Immature natural killer cell (primary cell): Measurements from ENCODE around the gene ITGA5. TPM values are rescaled to one million over a fixed set of nuclear protein-coding genes. Genes with fewer than 3 reads are reported as not detected.
A peak's percentile ranks its signal among the peaks of the same experiment; 100 is the strongest.

Experiments
- DNase-seq, 3 donors: peaks; one replicate each; pipeline ENCODE4 v3.0.0; 2022; ENCODE audit warnings: mixed read lengths in 1 of 3
- H3K27ac Mint-ChIP-seq, 6 donors: one replicate each; pipeline ENCODE4 v1.8.0; 2020; ENCODE audit warnings: mixed read lengths in 6 of 6, mild to moderate bottlenecking in 5 of 6, inconsistent platforms in 4 of 6, moderate library complexity in 3 of 6
- H3K27me3 Mint-ChIP-seq, 3 donors: one replicate each; pipeline ENCODE4 v1.8.0; 2020 to 2021; ENCODE audit warnings: low read depth in 3 of 3, mild to moderate bottlenecking in 3 of 3, mixed read lengths in 3 of 3, moderate library complexity in 3 of 3, inconsistent platforms in 1 of 3
- H3K36me3 Mint-ChIP-seq, 3 donors: one replicate each; pipeline ENCODE4 v1.8.0; 2020; ENCODE audit warnings: mixed read lengths in 3 of 3, inconsistent platforms in 2 of 3, mild to moderate bottlenecking in 2 of 3
- H3K4me1 Mint-ChIP-seq, 2 donors: one replicate each; pipeline ENCODE4 v1.8.0; 2020; ENCODE audit warnings: inconsistent platforms in 2 of 2, mild to moderate bottlenecking in 2 of 2, mixed read lengths in 2 of 2, moderate library complexity in 1 of 2
- H3K4me3 Mint-ChIP-seq, 5 donors: one replicate each; pipeline ENCODE4 v1.8.0; 2020; ENCODE audit warnings: mild to moderate bottlenecking in 5 of 5, mixed read lengths in 5 of 5, inconsistent platforms in 3 of 5, moderate library complexity in 3 of 5
- H3K9me3 Mint-ChIP-seq, 6 donors: one replicate each; pipeline ENCODE4 v1.8.0; 2020; ENCODE audit warnings: mild to moderate bottlenecking in 6 of 6, mixed read lengths in 6 of 6, inconsistent platforms in 4 of 6, moderate library complexity in 3 of 6
- polyA plus RNA-seq, 3 donors: library from polyadenylated mRNA; unstranded; fragments of 300-500 nt; fragmentation: Illumina TruSeq; gene quantifications; one replicate each; pipeline ENCODE4 v1.2.3, GENCODE V29; 2021

Gene ITGA5
- polyA plus RNA-seq, 3 donors from 2014 or later, result 26.2 to 119 (median 65.5) TPM

DNA sequence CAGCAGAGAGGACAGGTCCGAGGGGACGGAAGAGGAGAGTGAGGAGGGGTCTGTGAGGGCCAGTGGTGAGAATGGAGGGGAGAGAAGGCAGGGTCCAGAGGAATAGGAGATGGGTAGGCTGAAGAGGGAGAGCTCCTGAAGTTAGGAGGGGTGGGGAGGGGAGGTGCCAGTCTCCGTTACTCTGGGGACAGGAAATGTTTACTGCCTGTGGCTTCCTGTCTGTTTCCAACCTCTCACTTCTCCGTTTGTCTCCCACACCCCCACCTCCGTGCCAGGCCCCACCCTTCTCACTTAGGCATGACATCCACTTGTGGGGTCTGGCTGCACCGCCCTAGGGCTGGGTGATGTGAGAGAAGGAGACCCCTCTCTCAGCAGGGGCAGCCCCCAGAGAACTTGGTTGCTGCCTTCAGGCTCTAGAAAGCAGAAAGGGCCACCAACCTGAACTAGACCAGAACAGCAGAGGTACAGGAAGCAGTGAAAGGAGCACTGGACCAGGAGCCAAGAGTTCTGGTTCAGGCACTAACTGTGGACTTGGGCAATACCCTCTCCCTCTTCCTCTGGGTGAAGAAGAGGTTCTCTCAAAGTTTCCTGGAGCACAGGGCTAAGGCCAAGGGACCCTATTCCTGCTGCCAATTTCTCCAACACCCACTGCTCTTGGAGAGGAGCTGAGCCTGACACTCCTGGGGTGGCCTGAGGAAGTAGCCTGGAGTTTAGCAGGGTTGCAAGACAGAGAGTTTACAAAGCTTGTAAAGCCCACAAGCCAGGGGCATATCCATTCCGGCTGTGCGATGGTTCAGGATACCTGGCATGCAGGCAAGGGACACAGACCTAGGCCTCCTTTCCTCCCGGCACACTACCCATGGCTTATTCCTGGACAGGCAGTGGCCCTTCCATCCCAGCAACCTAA, 5.5 kb downstream of the ITGA5 start:
- DNase-seq, result peak; percentile 89 to 91 (median 90)
- Mint-ChIP-seq H3K27ac (peak overlapping the region; percentile 94 to 98 (median 96)), H3K9me3 (no peaks in the 10 kb centered on the region), H3K4me3 (peak overlapping the region; percentile 75 to 85 (median 78)), H3K4me1 (peaks cover 74 to 75% of the 10 kb centered on the region in 2 donors), H3K36me3 (peaks cover 0 to 13% (median 0%) of the 10 kb centered on the region in 3 donors), H3K27me3 (peaks cover 10 to 33% (median 15%) of the 10 kb centered on the region in 3 donors)

GRCh38 chr12:54412786-54413185, 6.3 kb downstream of the ITGA5 start:
- H3K4me3 Mint-ChIP-seq, result peak overlapping the region; percentile 75 to 85 (median 78)
- H3K27ac Mint-ChIP-seq, result peak overlapping the region; percentile 94 to 98 (median 96)
- H3K9me3 Mint-ChIP-seq, result no peaks in the 10 kb centered on the region
- peaks cover 4 to 19% (median 5%) of the 10 kb centered on the region in 3 donors for H3K36me3 Mint-ChIP-seq
- H3K27me3 Mint-ChIP-seq, result peaks cover 6 to 32% (median 7%) of the 10 kb centered on the region in 3 donors
- peaks cover 68 to 76% of the 10 kb centered on the region in 2 donors for H3K4me1 Mint-ChIP-seq
- peak in 2 of 3 donors; percentile 49 to 52 for DNase-seq

DNA sequence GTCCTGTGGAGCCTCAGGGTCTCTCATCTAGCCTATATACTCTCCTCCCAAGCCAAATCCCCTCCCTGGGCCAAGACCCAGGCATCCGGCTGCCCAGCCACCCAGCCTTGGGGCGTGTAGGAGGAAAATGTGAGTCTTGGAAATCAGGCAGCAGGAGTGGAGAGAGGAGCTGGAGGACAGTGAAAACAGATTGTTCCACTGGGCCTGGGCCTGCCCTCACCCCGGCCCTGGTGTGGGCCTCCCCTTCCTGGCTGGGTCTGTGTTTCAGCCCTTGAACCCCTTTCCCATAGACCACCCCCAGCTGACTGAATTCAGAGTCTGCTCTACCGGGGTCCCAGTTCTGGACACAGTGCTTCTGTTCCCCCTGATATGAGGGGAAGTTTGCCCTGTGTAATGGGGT, 6.7 kb downstream of the ITGA5 start:
- H3K36me3 Mint-ChIP-seq, result peaks cover 4 to 23% (median 7%) of the 10 kb centered on the region in 3 donors
- H3K27me3 Mint-ChIP-seq, result peaks cover 3 to 27% (median 6%) of the 10 kb centered on the region in 3 donors
- peak overlapping the region; percentile 94 to 98 (median 96) for H3K27ac Mint-ChIP-seq
- H3K4me3 Mint-ChIP-seq, result peak overlapping the region; percentile 75 to 85 (median 78)
- H3K9me3 Mint-ChIP-seq, result no peaks in the 10 kb centered on the region
- peaks cover 66 to 73% of the 10 kb centered on the region in 2 donors for H3K4me1 Mint-ChIP-seq
- peak in 2 of 3 donors; percentile 20 to 30 for DNase-seq

DNA sequence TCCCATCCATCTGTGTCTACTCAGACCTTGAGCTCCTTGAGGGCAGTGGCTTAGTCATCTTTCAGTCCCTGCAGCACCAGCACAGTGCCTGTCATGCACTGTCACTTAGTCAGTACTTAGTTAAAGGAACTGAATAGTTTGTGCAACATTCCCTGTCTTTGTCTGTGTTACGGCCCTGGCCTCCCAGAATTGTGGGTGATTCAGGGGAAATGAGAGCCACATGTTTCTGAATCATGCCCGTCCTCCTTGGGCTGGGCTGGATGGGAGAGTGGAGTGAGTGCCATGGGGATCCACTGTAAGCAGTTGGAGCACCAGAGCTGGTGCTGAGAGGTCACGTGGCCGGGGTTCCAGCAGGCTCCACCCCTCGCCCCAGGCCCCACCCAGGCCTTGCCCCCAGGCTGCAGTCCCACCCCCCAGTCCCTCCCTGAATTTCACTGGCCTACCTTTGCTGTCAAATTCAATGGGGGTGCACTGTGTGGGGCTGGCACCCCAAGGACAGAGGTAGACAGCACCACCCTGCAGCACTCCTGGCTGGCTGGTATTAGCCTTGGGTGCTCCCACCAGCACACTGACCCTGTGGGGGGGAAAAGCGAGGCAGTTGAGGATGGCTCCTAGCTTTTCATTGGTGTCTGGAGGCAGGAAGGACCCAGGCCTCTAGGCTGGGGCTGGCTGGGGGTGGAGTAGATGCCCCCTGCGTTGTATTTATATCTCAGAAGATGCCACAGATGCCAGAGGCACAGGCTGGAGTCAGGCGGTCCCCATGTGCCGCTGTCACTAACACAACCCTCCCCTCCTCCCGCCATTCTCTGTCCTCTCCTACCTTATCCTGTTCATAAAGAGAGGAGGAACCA, 7.5 kb downstream of the ITGA5 start:
- Mint-ChIP-seq H3K36me3 (peaks cover 6 to 30% (median 15%) of the 10 kb centered on the region in 3 donors), H3K27me3 (peaks cover 3 to 25% (median 4%) of the 10 kb centered on the region in 3 donors), H3K9me3 (no peaks in the 10 kb centered on the region), H3K27ac (peak overlapping the region; percentile 94 to 98 (median 96)), H3K4me1 (peaks cover 61 to 73% of the 10 kb centered on the region in 2 donors), H3K4me3 (peak overlapping the region; percentile 75 to 85 (median 78))
- peak; percentile 28 to 48 (median 44) for DNase-seq

GRCh38 chr12:54409267-54409666, 9.8 kb downstream of the ITGA5 start:
- Mint-ChIP-seq H3K4me1 (peaks cover 59 to 71% of the 10 kb centered on the region in 2 donors), H3K27ac (peak overlapping the region; percentile 71 to 96 (median 88)), H3K27me3 (peaks cover 2 to 19% (median 3%) of the 10 kb centered on the region in 3 donors), H3K36me3 (peaks cover 17 to 50% (median 28%) of the 10 kb centered on the region in 3 donors), H3K4me3 (no peak overlapping the region), H3K9me3 (no peaks in the 10 kb centered on the region)
- no peak for DNase-seq

DNA sequence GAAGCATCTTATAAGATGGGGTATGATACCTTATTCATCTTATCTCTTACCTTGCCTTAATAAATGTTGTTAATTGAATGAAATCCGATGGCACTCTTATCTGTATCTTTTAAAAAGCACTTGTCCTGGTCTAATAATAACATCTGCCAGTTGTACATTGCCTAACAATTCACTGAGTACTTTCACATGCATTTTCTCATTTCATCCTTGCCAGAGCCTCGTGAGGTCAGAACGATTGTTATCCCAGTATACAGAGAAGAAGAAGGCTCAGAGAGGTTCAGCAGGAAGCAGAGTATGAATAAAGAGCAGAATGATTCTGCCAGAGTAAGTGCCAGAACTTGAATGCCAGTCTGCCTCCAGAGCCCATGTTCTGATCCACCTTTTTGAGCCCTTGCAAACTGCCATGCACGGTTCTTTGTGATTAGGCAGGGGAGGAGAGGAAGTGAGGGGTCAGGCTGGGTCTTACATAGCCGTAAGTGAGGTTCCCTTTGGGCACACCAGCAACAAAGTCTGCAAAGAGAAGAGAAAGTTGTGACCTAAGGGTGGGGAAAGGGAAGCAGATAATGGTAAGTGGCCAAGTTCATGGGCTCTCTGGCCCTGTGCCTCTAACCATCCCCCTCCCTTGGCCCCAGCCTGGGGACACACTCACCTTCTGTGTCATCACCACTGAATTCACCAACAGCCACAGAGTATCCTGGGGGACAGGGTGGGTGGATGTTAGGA, 11.7 kb downstream of the ITGA5 start:
- Mint-ChIP-seq H3K27ac (peak overlapping the region; percentile 78 to 92 (median 86)), H3K9me3 (no peaks in the 10 kb centered on the region), H3K4me3 (no peak overlapping the region), H3K4me1 (peaks cover 44 to 55% of the 10 kb centered on the region in 2 donors), H3K36me3 (peaks cover 18 to 56% (median 30%) of the 10 kb centered on the region in 3 donors), H3K27me3 (peaks cover 2 to 3% (median 3%) of the 10 kb centered on the region in 3 donors)
- no peak for DNase-seq

- DNase-seq, result no peak
- no peak overlapping the region for H3K4me3 Mint-ChIP-seq
- H3K4me1 Mint-ChIP-seq, result peaks cover 30 to 40% of the 10 kb centered on the region in 2 donors
- peak overlapping the region; percentile 65 to 93 (median 86) for H3K27ac Mint-ChIP-seq
- peaks cover 18 to 62% (median 37%) of the 10 kb centered on the region in 3 donors for H3K36me3 Mint-ChIP-seq
- peaks cover 0 to 7% (median 0%) of the 10 kb centered on the region in 3 donors for H3K27me3 Mint-ChIP-seq
- no peaks in the 10 kb centered on the region for H3K9me3 Mint-ChIP-seq
Measured at GRCh38 chr12:54405573-54405972, 13.5 kb downstream of the ITGA5 start.

DNA sequence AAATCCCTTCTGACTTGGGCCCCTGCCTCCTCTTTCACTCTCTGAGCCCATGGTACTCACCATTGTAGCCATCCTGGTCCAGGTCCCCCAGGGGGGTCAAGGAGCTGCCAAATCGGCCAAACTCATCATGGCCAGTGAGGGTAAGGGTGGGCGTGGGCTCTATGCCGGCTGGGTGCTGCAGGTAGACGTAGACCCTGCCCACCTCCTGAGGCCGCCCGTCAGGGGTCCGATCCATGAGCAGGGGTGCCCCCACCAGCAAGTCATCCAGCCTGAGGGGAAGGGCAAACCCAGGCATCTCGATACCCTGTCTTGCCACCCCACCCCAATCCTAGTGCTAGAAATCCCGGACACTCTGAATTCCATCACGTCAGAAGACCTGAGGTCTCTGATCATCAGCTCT, 14.0 kb downstream of the ITGA5 start:
- Mint-ChIP-seq H3K36me3 (peaks cover 22 to 67% (median 37%) of the 10 kb centered on the region in 3 donors), H3K4me3 (no peak overlapping the region), H3K27me3 (peaks cover 0 to 7% (median 0%) of the 10 kb centered on the region in 3 donors), H3K4me1 (peaks cover 30 to 40% of the 10 kb centered on the region in 2 donors), H3K27ac (peak overlapping the region; percentile 85 to 97 (median 93)), H3K9me3 (no peaks in the 10 kb centered on the region)
- DNase-seq, result no peak

GRCh38 chr12:54404061-54405004, 14.7 kb downstream of the ITGA5 start:
- peak; percentile 58 to 64 (median 63) for DNase-seq
- Mint-ChIP-seq H3K4me1 (peaks cover 28 to 42% of the 10 kb centered on the region in 2 donors), H3K9me3 (no peaks in the 10 kb centered on the region), H3K27me3 (peaks cover 0 to 7% (median 0%) of the 10 kb centered on the region in 3 donors), H3K4me3 (peak overlapping the region in 1 of 5 donors; percentile 16), H3K36me3 (peaks cover 26 to 72% (median 38%) of the 10 kb centered on the region in 3 donors), H3K27ac (peak overlapping the region; percentile 85 to 97 (median 93))

GRCh38 chr12:54401119-54401518, 17.9 kb downstream of the ITGA5 start:
- H3K27ac Mint-ChIP-seq, result peak overlapping the region; percentile 20 to 84 (median 48)

GRCh38 chr12:54398995-54399793, 19.9 kb downstream of the ITGA5 start:
- H3K27ac Mint-ChIP-seq, result peak overlapping the region in 5 of 6 donors; percentile 7 to 89 (median 46)
- H3K36me3 Mint-ChIP-seq, result peaks cover 22 to 78% (median 26%) of the 10 kb centered on the region in 3 donors
- H3K9me3 Mint-ChIP-seq, result no peaks in the 10 kb centered on the region
- H3K27me3 Mint-ChIP-seq, result peaks cover 0 to 4% (median 2%) of the 10 kb centered on the region in 3 donors
- DNase-seq, result peak; percentile 84 to 86 (median 84)
- H3K4me3 Mint-ChIP-seq, result no peak overlapping the region
- peaks cover 17 to 24% of the 10 kb centered on the region in 2 donors for H3K4me1 Mint-ChIP-seq

More at GRCh38 chr12:54401119-54401518, 17.9 kb downstream of the ITGA5 start:
- Mint-ChIP-seq H3K9me3 (no peaks in the 10 kb centered on the region), H3K4me1 (peaks cover 23 to 33% of the 10 kb centered on the region in 2 donors), H3K27me3 (peaks cover 0 to 4% (median 2%) of the 10 kb centered on the region in 3 donors), H3K36me3 (peaks cover 28 to 75% (median 35%) of the 10 kb centered on the region in 3 donors), H3K4me3 (no peak overlapping the region)
- DNase-seq, result no peak
